Measurements from ENCODE around the gene NUP214.
"Not testable (repeated sequence)": the region's sequence is repeated elsewhere in the genome, so short reads cannot be mapped to it uniquely, and the experiment has no call there.

The NUP214 gene

DNA sequence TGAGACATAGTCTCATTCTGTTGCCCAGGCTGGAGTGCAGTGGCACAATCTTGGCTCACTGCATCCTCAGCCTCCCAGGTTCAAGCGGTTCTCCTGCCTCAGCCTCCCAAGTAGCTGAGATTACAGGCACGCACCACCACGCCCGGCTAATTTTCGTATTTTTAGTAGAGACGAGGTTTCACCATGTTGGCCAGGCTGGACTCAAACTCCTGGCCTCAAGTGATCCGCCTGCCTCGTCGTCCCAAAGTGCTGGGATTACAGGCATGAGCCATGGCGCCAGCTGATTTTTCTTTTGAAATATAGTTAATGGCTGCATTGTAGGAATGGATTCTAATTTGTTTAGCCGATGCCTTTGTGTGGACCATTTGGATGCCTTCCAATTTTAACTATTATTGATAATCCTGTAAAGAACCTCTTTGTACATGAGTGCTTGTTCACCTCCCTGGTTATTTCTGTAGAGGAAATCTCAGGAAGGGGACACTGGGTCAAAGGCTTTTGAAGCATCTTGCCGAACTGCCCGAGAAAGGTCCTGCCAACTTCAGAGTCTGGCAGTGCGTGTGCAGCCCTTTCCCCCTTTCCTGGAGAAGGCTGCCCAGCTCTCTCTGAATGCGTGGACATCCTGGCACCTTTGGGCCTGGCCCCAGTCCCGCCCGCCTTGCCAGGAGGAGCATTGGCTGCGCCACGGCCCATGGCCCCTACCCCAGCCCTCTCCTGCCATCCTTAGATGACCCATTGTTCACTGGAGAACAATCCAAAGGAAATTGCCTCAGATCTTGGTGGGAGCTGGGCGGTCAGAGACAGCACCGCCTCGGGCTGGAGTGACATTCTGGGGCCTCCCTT is 8.9 kb upstream of the NUP214 start:
- DNase-seq (ENCODE audit: low read depth in 2 of 2, low spot score in 1 of 2): no peak

GRCh38 chr9:131117121-131117761 is 8.1 kb upstream of the NUP214 start:
- DNase-seq (ENCODE audit: low read depth in 2 of 2, low spot score in 1 of 2): no peak

- no peak for DNase-seq (ENCODE audit: low read depth in 2 of 2, low spot score in 1 of 2)
These were observed 7.6 kb upstream of the NUP214 start for GRCh38 chr9:131117762-131118145.

- DNase-seq (ENCODE audit: low read depth in 2 of 2, low spot score in 1 of 2): no peak
These were observed 5.8 kb upstream of the NUP214 start for GRCh38 chr9:131119600-131119999.

DNA sequence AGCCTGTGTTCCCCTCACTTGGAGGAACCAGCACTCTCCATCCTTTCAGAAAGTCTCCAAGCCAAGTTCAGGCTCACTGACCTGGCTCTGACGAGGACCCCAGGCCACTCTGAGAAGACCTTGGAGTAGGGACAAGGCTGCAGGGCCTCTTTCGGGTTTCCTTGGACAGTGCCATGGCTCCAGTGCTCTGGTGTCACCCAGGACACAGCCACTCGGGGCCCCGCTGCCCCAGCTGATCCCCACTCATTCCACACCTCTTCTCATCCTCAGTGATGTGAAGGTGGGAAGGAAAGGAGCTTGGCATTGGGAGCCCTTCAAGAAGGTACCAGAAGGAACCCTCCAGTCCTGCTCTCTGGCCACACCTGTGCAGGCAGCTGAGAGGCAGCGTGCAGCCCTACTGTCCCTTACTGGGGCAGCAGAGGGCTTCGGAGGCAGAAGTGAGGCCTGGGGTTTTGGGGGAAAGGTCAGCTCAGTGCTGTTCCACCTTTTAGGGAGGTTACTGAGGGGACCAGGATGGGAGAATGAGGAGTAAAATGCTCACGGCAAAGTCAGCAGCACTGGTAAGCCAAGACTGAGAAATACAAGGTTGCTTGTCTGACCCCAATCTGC is 4.7 kb upstream of the NUP214 start:
- no peak for DNase-seq (ENCODE audit: low read depth in 2 of 2, low spot score in 1 of 2)

- no peak for DNase-seq (ENCODE audit: low read depth in 2 of 2, low spot score in 1 of 2)
These were observed 4.0 kb upstream of the NUP214 start for GRCh38 chr9:131121346-131121745.

GRCh38 chr9:131122158-131122557 is 3.2 kb upstream of the NUP214 start:
- no peak for DNase-seq (ENCODE audit: low read depth in 2 of 2, low spot score in 1 of 2)

DNA sequence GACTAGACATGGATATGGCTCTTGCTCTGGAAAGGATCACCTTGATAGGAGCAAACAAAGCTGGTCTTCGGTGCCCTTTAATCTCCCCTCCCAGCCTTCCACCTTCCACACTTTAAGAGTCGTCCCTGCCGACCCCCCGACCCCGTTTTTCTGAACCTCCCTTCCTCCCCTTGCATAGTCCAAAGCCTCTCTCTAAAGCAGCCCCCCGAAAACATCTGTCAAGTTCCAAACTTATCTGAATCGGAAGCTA is 423 bp upstream of the NUP214 start:
- no peak for DNase-seq (ENCODE audit: low read depth in 2 of 2, low spot score in 1 of 2)

- DNase-seq (ENCODE audit: low read depth in 2 of 2, low spot score in 1 of 2): no peak
These were observed 657 bp downstream of the NUP214 start for GRCh38 chr9:131126059-131126426.

DNA sequence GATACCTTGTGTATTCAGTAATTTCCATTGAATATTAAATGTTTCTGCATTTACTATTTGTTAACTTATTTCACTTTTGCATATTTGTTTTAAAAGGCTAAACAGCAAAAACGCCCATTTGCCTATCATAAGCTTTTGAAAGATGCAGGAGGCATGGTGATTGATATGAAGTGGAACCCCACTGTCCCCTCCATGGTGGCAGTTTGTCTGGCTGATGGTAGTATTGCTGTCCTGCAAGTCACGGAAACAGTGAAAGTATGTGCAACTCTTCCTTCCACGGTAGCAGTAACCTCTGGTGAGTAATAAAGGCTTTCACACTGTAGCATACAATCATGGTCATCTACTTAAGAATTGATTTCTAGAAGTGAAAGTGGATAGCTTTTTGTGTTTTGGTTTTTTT is 3.8 kb downstream of the NUP214 start:
- no peak for DNase-seq (ENCODE audit: low read depth in 2 of 2, low spot score in 1 of 2)

- no peak for DNase-seq (ENCODE audit: low read depth in 2 of 2, low spot score in 1 of 2)
These were observed 13.3 kb downstream of the NUP214 start for GRCh38 chr9:131138676-131139075.

- DNase-seq (ENCODE audit: low read depth in 2 of 2, low spot score in 1 of 2): no peak
These were observed 14.7 kb downstream of the NUP214 start for GRCh38 chr9:131140112-131140511.

DNA sequence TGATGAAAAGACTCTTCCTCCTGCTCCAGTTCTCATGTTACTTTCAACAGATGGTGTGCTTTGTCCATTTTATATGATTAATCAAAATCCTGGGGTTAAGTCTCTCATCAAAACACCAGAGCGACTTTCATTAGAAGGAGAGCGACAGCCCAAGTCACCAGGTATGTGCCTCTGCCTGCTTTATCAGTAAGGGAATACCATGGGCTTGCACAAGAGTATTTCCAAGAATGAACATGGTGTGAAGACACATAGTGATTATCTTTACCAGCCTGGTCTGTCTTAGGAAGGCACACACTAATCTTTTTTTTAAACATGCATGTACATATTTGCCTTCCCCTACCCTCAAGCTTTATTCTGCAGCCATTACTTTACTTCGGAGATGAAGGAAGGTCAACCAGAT is 15.2 kb downstream of the NUP214 start:
- DNase-seq (ENCODE audit: low read depth in 2 of 2, low spot score in 1 of 2): no peak

GRCh38 chr9:131142160-131142559 is 16.8 kb downstream of the NUP214 start:
- no peak for DNase-seq (ENCODE audit: low read depth in 2 of 2, low spot score in 1 of 2)

DNA sequence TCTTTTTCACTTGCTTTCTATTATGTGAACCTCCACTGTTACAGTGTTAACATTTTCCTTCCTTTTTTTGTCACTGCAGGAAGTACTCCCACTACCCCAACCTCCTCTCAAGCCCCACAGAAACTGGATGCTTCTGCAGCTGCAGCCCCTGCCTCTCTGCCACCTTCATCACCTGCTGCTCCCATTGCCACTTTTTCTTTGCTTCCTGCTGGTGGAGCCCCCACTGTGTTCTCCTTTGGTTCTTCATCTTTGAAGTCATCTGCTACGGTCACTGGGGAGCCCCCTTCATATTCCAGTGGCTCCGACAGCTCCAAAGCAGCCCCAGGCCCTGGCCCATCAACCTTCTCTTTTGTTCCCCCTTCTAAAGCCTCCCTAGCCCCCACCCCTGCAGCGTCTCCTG is 18.8 kb downstream of the NUP214 start:
- no peak for DNase-seq (ENCODE audit: low read depth in 2 of 2, low spot score in 1 of 2)

DNA sequence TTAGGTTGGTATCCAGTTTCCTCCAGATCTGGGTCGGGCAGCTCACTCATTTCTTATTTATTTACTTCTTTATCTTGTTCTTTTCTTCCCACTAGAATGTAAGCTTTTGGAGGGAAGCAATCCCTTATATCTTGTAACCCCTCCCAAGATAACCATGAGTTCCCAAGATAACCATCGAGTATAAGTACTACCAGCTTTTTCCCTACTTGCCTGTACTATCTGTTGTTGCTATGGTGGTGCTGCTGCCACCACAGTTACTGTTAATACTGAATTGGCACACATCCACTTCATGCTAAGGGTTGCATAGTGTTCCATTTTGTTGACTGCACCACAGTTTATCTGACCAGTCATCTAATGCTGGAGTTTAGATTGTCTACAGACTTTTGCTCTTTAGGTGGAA is 19.9 kb downstream of the NUP214 start:
- no peak for DNase-seq (ENCODE audit: low read depth in 2 of 2, low spot score in 1 of 2)

GRCh38 chr9:131146186-131146585 is 20.8 kb downstream of the NUP214 start:
- DNase-seq (ENCODE audit: low read depth in 2 of 2, low spot score in 1 of 2): no peak

GRCh38 chr9:131148276-131148675 is 22.9 kb downstream of the NUP214 start:
- no peak for DNase-seq (ENCODE audit: low read depth in 2 of 2, low spot score in 1 of 2)

GRCh38 chr9:131148966-131149687 is 23.7 kb downstream of the NUP214 start:
- DNase-seq (ENCODE audit: low read depth in 2 of 2, low spot score in 1 of 2): no peak

DNA sequence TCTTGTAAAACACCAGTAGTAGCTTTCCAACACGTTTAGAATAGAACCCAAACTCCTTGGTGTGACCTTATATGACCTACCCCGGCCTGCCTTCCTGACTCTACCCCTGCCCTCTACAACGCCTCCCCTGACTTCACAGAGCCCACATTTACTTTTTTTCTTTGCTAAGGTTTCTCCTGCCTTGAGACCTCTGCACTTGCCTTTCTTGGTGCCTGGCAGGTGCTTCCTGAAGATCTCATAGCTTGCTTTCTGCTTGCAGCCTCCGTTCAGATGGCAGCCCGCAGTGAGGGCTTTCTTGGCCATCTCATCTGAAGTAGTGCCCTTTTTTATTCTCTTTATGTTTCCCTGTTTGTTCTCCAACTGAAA is 24.3 kb downstream of the NUP214 start:
- no peak for DNase-seq (ENCODE audit: low read depth in 2 of 2, low spot score in 1 of 2)

DNA sequence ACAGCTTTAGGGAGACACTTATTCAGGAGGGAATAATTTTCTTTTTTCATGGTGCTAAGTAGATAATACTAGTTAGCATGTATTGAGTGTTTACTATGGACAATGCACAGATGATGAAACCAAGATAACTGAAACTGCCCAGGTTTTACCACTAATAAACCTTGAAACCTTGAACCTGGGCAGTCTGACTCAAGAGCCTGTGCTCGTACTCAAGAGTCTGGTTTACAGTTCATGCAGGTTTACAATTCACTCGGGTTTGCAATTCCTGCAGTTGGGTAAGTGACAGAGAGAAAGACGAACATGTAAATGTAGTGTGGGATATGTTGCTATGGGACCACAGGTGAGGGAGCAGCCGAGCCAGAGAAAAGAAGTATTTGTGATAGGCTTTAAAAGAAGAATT is 28.2 kb downstream of the NUP214 start:
- no peak for DNase-seq (ENCODE audit: low read depth in 2 of 2, low spot score in 1 of 2)

DNA sequence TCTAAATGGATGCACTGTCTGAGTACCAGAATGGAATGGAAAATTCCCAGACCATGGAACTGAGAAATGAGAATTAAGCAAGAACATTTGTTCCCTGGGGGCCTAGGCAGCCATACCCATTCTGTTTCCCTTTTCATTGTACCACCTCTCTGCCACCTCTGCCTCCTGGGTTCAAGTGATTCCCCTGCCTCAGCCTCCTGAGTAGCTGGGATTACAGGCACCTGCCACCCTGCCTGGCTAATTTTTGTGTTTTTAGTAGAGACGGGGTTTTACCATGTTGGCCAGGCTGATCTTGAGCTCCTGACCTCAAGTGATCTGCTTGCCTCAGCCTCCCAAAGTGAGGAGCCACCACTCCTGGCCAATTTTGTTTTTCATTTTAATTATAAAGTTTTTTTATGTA is 33.3 kb downstream of the NUP214 start:
- not testable (repeated sequence) for DNase-seq (ENCODE audit: low read depth in 2 of 2, low spot score in 1 of 2)
